GM12891 (cell line): ENCODE data around the gene PRDM2.

ENCODE experiments used
- POLR2A ChIP-seq: IDR thresholded peaks from 2 replicates; pipeline ENCODE4 v1.6.1; 2011; ENCODE audit warnings: low read depth, low read length, control low read depth
- SPI1 ChIP-seq: IDR thresholded peaks from 2 replicates; pipeline ENCODE4 v1.6.1; 2011; ENCODE audit warnings: low read depth, low read length, control low read depth

GRCh38 chr1:13663969-13664368 lies 36.0 kb upstream of the PRDM2 start:
- TF ChIP-seq POLR2A (no peak), SPI1 (no peak)
